NCI-H2029 treated with DMSO at 0.1 percent for 48 hours (cell line): ENCODE measurements around the gene PHOSPHO2.

Experiments used
- DNase-seq: peaks from one replicate; lab custom pipeline; 2025; lab: John Stamatoyannopoulos, UW

The PHOSPHO2 gene, protein sequence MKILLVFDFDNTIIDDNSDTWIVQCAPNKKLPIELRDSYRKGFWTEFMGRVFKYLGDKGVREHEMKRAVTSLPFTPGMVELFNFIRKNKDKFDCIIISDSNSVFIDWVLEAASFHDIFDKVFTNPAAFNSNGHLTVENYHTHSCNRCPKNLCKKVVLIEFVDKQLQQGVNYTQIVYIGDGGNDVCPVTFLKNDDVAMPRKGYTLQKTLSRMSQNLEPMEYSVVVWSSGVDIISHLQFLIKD

DNA sequence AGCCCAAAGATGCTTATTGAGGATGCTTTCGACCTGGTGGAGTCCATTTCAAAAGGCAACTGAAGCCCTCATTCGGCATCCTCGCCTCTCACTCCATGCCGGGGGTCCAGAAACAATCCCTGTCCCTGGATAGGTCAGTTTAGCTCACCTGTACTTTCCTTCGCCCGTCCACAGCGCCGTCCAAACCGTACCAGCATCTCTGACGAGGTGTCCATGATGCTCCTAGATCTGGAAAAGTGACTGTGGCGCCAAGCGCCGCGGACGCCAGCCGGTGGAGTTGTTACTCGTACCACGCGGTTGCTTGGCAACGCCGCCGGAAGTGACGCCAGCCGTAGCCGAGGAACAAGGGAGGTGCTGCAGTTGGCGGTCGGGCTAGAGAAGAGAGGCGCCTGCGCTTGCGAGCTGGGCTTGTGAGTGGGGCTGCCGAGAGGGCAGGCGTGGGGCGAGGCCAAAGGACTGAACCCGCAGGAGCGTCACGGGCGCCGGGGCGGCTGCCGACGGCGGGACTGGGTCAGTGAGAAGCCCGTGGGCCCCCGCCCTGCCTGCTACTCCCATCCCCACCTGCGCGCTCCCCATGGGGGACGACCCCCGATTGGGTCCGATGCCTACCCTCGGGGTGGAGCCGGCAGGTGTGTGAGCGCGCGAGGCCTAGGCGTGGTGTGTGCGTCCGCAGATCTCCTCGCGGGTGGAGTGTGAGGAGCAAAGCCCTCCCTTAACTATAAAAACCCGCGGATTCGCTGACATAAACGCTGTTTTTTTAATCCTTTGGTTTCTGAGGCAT is at the start of gene PHOSPHO2, which contains the start of gene CFAP210:
Gene PHOSPHO2 (plus strand): TSS at position 357 of the 781 bp plus-strand sequence. CDS start 6,503 bp downstream, outside the sequence.
Gene CFAP210 (minus strand): TSS at position 293 of the 781 bp plus-strand sequence. CDS start 78 bp downstream, at position 215.
- peak; percentile 73 for DNase-seq

DNA sequence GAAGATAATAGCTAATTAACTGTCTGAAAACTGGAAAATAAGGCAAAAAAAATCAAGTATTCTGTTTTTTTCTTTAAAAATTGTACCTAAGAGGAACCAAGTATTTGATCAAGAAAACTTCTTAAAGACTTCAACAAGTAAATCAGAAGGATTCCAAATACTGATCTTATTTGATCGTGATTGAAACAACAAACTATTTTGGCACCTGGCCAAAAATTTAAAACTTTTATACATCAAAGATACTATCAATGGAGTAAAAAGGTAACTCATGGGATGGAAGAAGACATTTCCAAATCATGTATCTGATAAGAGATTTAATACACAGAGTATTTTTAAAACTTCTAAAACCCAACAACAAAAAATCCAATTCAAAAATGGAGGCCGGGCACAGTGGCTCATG is 46.8 kb upstream of the PHOSPHO2 start:
- no peak for DNase-seq

DNA sequence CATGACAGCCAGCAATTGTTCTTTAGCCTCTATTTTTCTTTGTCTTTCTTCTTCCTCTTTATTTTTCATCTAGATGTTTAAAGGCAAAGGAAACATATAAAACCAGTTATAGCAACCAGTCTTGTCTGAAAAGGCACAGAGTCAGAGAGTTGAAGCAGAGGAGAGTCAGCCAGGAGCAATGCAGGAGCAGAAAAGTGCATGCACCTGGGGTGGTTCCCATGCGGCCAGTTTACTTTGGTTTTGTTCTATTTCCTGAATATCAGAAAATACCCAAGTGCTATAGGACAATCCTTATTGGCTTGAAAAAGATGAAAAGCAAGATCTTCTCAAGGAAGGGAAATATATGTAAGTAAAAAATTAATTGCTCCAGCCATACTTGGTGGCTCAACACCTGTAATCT is 45.0 kb upstream of the PHOSPHO2 start:
- DNase-seq: no peak

DNA sequence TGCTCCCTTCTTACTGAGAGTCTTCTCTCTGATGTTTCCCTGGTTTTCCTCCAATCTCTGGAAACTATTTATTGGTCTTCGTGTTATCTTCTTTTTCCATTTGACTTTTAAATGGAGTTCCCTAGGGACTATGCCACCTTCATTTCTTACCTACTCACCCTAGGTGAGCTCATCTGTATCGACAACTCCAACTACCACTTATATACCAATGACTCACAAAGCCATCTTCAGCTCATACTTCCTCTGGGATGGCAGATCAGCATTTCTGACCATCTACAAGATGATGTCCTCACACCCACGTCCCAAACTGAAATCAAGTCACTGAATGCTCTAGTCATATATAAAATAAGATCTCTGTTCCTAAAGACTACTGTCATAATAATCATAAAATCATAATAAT is 40.6 kb upstream of the PHOSPHO2 start:
- DNase-seq: no peak

DNA sequence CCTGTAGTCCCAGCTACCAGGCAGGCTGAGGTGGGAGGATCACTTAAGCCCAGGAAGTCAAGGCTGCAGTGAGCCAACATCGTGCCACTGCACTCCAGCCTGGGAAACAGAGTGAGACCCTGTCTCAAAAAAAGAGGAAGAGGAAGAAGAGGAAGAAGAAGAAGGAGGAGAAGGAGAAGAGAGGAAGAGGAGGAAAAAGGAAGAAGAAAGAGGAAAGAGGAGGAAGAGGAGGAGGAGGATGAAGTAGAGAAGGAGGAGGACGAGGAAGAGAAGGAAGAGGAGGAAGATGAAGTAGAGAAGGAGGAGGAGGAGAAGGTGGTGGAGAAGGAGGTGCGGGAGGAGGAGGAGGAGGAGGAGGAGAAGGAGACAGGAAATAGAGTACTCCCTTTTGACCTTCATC is 38.1 kb upstream of the PHOSPHO2 start:
- DNase-seq: no peak

DNA sequence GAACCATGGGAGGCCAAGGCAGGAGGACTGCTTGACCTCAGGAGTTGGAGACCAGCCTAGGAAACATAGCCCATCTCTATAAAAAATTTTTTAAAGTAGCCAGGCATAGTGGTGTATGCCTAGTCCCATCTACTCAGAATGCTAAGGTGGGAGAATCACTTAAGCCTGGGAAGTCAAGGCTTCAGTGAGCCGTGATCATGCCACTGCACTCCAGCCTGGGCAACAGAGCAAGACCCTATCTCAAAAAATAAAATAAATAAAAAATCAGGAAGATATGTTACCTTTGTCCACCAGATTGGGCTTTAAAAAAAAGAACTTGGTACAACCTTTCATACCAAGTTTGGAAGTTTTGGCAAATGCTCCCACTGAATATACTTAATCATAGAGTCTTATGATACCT is 35.4 kb upstream of the PHOSPHO2 start:
- no peak for DNase-seq

DNA sequence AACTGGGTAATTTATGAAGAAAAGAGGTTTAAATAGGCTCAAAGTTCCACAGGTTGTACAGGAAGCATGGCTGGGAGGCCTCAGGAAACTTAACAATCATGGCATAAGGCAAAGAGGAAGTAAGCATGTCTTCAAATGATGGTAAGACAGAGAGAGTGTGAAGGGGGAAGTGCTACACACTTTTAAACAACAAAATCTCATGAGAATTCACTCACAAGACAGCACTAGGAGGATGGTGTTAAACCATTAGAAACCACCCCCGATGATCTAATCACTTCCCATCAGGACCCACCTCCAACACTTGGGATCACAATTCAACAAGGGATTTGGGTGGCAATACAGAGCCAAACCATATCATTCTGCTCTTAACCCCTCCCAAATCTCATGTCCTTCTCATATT is 34.9 kb upstream of the PHOSPHO2 start:
- DNase-seq: no peak

DNA sequence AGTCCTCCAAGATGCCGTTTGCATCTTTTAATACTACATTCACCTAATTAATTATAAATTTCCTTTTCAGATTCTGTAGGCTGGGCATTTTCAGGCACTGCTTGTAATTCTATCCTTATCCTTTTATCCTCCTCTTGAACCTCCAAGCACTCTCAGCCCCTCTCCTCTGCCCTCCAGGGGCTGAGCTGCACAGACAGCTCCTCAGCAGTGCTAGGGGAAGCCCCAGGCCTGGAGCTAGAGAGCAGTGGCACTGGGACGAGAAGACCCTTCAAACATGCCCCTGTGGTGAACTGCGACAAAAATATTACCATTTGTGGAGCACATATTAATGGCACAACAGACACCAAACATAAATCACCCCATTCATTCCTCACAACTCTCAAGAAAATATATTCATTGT is 33.0 kb upstream of the PHOSPHO2 start:
- DNase-seq: no peak

DNA sequence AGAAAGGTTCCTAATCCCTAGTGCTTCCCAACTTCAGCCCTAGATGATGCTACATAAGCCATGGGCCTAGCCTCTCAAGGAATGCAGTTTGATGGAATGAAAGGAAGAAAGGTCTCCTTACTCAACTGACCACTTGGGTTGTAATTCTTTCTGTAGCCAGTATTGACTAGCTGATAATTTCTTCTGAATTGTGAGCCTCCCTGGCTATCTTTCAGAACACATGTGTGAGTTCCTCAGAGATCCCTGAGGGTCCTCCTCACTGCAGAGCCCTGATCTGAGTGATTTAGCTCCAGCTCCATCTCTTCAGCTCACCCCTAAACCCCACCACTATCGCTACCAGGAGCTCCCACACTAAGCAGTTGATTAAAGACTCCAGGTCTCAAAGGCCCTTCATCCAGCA is 31.5 kb upstream of the PHOSPHO2 start:
- no peak for DNase-seq

DNA sequence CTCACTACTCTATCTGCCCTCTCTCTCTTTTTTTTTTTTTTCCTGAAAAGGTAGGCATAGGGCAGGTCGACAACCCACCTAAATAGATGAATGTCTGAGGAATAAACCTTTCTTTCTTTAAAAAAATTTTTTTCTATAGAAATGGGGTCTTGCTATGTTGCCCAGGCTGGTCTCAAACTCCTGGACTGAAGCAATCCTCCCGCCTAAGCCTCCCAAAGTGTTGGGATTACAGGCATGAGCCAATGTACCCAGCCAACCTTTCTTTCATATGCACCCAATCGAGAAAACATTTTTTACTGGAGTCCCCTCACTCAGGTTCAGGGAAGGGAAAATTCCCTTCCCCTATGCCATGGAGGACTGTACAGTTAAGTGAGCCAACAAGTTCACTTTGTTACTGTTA is 31.0 kb upstream of the PHOSPHO2 start:
- DNase-seq: no peak

DNA sequence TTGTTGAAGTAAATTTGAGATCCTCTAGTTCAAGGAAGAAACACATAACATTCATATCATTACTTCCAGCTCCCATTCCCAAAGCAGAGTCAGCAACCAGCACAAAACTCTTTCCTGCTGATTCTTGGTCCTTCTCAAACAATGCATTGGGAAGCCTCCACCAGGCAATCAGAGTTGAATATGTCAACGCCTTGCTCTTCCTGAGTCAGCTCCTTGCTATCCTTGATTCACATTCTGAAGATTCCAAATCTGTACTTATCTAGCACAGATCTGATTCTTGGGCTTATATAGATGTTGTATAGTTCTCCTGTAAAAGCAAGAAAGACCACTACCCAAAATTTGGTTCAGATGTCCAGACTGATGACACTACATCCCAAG is 29.7 kb upstream of the PHOSPHO2 start:
- no peak for DNase-seq

DNA sequence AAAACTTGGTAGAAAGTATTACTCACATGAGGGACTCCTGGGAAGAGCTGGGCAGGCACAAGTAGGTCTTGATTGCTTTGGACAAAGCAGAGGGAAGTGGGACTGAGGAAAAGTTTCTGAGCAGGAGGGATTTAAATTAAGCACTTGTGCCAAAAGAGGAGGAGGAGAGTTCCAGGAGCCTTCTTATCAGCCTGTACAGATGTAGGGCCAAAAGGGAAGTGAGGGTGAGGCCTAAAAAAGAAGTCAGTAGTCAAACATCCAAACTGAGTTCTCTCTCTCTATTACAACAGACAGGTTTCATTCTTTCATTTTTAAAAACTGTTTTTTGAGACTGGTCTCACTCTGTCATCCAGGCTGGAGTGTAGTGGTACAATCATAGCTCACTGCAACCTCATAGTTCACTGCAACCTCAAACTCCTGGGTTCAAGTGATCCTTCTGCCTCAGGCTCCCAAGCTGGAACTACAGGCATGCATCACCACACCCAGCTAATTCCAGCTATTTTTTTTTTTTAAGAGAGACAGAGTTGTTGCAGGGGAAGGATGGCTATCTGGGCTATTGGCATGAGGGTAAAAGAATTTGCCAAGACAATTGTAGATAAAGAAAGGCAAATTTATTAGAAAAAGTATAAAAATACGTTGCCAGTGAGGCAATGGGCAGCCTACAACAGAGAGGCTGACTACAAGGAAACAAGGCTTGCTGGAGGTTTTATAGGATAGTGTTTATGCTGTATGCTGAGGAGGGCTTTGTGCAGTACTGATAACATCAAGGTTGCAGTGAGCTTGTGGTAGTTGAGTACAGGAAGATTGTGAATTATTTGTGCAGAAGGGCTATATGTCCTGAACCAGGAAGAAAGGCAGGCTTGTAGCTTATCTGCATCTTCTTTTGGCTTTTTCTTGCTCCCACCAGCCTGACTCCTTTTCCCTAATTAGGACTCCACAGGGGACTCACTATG is 29.0 kb upstream of the PHOSPHO2 start:
- DNase-seq: no peak

DNA sequence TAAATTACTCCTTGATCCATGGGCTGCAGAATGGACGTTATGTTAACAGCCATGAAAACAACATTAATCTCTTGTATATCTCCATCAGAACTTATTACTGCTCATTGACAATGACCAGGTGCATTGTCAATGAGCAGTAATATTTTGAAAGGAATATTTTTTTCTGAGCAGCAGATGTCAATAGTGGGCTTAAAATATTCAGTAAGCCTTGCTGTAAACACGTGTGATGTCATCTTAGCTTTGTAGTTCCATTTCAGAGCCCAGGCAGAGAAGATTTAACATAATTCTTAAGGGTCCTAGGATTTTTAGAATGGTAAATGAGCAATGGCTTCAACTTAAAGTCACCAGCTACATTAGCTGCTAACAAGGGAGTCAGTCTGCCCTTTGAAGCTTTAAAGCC is 26.7 kb upstream of the PHOSPHO2 start:
- no peak for DNase-seq

DNA sequence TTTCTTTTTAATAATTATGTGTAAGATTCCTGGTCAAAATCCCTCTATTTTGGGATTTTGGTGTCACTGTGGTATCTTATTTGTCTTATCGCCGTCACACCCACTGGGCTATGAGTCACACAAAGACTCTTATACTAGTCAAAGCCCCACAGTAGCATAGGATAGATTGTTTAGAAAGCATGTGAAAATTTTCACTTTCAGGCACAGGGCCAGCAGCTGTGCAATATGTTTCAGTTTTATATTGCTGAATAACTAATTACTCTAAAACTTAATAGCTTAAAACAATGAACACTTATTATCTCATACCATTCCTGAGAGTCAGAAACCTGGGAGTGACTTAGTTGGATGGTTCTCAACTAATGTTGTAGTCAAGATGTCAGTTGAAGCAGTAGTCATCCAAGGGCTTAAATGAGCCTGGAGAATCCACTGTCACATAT is 24.0 kb upstream of the PHOSPHO2 start:
- DNase-seq: no peak

DNA sequence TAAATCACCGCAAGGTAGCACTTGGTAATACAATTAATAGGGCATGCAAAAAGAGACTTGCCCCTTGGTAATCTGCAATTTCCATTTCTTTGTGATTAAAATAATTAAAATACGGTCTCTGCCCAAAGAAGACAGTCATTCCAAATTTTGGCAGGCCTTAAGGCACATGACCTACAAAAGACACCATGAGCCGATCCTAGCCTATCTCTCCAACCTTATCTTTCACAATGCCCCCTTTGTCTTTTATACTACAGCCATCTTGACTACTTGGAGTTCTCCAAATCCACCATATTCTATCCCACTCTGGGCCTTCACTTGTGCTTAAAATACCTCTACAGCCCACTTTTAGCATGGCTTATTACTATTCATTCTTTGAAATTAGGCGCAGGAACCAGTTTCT is 23.3 kb upstream of the PHOSPHO2 start:
- no peak for DNase-seq

DNA sequence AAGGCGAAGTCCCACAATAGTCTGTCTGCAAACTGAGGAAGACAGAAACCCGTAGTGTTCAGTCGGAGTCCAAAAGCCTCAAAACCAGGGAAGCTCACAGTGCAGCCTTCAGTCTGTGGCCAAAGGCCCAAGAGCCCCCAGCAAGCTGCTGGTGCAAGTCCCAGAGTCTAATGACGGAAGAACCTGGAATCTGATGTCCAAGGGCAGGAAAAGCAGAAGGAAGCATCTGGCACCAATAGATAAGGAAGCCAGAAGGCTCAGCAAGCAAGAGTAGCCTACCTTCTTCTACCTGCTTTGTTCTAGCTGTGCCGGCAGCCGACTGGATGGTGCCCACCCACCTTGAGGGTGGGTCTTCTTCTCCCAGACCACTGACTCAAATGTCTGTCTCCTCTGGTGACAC is 21.9 kb upstream of the PHOSPHO2 start:
- no peak for DNase-seq

DNA sequence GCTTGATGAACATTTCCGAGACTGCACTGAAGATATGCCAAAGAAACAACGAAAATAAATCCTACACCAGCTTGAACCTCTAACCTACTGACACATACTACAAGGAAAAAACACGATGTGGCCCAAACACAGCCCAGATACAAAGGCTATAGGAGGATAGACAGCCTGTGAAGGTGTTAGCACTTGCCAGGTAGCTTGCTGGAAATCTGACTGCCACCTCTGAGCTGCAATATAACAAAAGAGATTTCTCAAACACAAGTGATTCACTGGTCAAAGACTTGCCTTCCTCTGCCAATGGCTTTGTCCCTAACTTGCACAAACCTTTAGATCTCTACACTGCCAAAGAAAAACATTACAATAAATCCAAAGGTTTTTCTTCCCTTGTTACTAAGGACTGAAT is 21.2 kb upstream of the PHOSPHO2 start:
- DNase-seq: no peak

DNA sequence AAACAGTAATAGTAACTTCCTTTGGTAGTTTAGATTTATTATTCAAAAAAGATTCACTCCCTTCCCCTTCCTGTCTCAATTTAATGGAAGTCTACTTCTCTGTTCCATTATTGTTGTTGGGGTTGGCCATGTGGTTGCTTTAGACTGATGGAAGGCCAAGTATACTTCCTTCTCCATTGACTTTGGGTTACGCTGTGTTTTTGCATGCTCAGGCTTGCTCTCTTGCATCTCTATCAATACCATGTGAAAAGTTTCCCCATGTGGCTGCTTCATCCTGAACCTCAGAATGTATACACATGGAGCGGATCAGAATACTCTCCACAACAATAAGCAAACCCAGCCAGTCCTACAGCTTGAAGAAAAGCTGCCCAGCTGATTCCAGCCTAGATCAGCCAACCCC is 20.3 kb upstream of the PHOSPHO2 start:
- DNase-seq: no peak

DNA sequence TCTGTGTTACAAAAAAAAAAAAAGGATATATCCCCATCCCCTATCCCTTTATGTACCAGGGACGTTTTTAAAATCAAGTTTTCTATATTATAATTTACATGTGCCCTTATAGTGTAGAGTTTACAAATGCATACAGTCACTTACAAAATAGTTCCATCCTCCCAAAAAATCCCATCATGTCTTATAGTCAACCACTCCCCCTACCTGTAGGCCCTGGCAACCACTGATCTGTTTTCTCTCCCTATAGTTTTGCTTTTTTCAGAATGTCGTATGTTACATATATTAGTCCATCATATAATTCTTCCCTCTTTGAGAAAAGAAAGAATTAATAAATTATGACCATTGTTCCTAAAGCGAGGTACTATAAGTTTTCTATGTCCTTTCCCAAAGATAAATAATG is 17.9 kb upstream of the PHOSPHO2 start:
- no peak for DNase-seq

DNA sequence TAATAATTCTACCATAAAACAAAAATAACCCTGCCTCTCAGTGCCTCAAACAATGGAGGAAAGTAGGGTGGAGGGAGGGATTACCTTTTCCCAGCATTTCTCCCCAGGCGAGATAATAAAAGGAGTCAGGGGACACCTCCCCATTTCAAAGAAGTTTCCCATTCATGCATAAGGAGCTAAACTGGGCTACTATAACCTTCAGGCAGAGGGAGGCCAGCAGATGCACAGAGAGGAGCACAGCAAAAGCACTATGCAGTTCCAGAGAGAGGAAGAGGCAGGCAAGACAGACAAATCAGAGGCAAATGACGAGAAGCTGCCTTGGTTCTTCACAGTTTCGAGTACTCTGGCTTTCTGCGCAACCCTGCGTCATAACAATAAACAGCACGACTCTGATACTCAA is 17.4 kb upstream of the PHOSPHO2 start:
- no peak for DNase-seq

DNA sequence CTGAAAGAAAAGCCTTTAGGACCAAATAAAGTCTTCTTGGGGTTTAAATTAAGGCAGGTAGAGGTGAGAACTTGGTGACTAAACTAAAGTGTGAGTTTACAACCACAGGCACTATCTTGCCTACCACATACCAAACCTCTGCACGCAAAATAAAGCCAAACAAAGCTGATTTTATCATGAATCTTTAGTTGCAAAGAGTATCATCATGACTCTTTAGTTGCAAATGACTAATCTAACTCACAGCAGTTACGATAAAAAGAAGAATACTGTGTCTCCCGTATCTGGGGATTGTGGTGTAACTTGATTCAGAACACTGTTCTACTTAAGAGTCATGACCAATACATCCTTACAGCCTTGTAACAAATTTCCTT is 11.2 kb upstream of the PHOSPHO2 start:
- no peak for DNase-seq

DNA sequence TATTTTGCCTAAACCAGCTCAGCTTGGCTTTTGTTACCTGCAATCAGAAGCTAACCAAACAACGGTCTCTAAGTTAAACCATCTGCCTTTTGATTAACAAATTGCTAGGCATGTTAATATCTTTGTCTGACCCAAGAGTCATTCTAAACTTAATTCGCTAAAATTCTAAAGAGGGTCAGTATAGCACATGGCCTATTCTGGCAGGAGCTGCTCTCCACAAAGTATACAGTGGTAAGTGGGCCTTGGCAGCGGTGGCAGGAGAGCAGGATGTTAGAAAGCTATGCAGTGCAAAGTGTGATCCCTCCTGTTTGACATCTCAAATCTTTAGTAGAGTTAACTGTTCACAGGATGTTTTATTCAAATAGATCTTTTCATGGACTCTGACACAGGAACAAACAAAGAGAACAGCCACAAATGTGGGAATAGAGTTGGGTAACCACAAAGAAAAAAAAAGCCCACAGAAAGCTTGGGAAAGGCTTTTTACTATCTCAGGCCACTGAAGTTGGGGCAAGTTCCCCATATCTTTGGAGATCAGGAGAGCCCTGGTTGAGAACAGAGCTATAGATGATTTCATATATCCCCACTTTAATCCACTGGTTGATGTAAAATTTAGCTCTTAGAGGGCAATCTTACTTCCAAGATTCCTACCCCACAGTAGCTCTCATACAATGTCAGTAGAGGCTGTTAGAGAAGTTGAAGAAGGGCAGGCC is 10.7 kb upstream of the PHOSPHO2 start:
- no peak for DNase-seq
